ENCODE data around the gene RHPN2. TPM values are rescaled to one million over a fixed set of nuclear protein-coding genes. Genes with fewer than 3 reads are reported as not detected.

Gene RHPN2
- total RNA-seq, 4 donors from 2014 or later: 5.7 to 24.0 (median 14.1) TPM

DNA sequence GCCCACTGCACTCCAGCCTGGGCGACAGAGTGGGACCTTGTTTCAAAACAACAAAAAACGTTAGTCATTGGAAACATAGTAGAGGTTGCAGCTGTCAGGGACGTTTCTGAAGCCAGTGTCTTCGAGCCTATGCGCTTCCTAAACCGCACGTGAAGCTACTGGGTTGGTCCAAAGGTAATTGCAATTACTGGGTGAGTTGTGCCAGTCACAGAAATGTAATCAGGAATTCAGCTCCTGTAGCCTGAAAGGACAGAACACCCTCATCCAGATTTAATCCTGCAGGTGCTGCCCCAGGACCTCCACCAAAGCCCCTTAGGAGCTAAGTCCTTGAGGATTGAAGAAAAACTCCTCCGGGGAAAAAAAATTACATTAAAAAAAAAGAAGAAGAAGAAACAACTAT, 2.4 kb upstream of the RHPN2 start:
- no peak for DNase-seq (ENCODE audit: low spot score)
- ATAC-seq (ENCODE audit: low FRiP score): no peak
- TF ChIP-seq, protein P1, sequence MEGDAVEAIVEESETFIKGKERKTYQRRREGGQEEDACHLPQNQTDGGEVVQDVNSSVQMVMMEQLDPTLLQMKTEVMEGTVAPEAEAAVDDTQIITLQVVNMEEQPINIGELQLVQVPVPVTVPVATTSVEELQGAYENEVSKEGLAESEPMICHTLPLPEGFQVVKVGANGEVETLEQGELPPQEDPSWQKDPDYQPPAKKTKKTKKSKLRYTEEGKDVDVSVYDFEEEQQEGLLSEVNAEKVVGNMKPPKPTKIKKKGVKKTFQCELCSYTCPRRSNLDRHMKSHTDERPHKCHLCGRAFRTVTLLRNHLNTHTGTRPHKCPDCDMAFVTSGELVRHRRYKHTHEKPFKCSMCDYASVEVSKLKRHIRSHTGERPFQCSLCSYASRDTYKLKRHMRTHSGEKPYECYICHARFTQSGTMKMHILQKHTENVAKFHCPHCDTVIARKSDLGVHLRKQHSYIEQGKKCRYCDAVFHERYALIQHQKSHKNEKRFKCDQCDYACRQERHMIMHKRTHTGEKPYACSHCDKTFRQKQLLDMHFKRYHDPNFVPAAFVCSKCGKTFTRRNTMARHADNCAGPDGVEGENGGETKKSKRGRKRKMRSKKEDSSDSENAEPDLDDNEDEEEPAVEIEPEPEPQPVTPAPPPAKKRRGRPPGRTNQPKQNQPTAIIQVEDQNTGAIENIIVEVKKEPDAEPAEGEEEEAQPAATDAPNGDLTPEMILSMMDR (IDR thresholded peaks at IDR 0.05): no peak

DNA sequence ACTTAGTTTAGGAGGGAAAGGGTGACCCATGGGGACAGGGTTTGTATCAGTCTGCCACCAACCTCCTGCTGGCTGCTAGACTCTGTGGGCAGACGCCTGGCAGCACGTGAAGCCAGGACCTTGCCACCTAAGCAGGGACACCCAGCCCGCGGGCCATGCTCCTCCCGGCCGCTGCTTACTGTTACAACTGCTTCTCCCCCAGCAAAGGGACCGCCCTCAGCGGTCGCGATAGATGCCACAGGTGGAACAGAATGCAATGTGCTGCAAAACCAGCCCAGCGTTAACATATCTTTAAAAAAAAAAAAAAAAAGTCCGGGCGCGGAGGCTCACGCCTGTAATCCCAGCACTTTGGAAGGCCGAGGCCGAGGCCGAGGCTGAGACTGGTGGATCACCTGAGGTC, 1.9 kb upstream of the RHPN2 start:
- ATAC-seq (ENCODE audit: low FRiP score) (no peak), DNase-seq (ENCODE audit: low spot score) (no peak)
- TF ChIP-seq, protein P1 (IDR thresholded peaks at IDR 0.05): no peak

- ATAC-seq (ENCODE audit: low FRiP score) (peak; percentile 53), DNase-seq (ENCODE audit: low spot score) (no peak)
- TF ChIP-seq, protein P1 (IDR thresholded peaks at IDR 0.05): no peak
Observed at GRCh38 chr19:33064458-33064791, 263 bp downstream of the RHPN2 start.

DNA sequence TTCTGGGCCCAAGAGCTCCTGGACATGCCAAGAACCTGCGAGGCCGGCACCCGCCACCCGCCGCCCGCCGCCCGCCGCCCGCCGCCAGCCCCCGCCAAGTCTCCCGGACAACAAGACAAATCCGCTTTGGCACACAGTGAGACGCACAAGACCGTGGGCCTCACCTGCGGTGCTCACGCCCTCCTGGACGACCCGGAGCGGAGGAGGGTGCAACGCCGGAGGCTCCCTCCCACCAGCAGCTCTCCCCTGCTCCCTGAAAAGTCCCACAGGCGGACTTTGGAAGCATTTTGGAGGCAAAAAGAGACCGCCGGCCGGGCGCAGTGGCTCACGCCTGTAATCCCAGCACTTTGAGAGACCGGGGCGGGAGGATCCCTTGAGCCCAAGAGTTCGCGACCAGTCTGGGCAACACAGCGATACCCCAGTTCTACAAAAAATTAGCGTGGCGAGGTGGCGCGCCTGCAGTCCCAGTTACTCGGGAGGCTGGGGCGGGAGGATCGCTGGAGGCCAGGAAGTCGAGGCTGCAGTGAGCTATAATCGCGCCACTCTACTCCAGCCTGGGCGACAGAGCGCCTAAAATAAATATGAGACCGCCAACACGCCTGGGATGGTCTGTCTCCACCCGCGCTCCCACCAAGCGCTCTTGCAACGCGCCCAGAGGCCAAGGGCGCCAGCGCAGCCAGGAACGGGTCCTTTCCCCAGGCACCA, 783 bp downstream of the RHPN2 start:
- ATAC-seq (ENCODE audit: low FRiP score): peak; percentile 8
- TF ChIP-seq, protein P1 (IDR thresholded peaks at IDR 0.05): no peak
- no peak for DNase-seq (ENCODE audit: low spot score)

GRCh38 chr19:33063356-33063752, 1.3 kb downstream of the RHPN2 start:
- TF ChIP-seq, protein P1 (IDR thresholded peaks at IDR 0.05): no peak
- DNase-seq (ENCODE audit: low spot score) (no peak), ATAC-seq (ENCODE audit: low FRiP score) (no peak)

- TF ChIP-seq, protein P1 (IDR thresholded peaks at IDR 0.05): no peak
- no peak for ATAC-seq (ENCODE audit: low FRiP score)
- no peak for DNase-seq (ENCODE audit: low spot score)
Observed at GRCh38 chr19:33062902-33063301, 1.8 kb downstream of the RHPN2 start.

DNA sequence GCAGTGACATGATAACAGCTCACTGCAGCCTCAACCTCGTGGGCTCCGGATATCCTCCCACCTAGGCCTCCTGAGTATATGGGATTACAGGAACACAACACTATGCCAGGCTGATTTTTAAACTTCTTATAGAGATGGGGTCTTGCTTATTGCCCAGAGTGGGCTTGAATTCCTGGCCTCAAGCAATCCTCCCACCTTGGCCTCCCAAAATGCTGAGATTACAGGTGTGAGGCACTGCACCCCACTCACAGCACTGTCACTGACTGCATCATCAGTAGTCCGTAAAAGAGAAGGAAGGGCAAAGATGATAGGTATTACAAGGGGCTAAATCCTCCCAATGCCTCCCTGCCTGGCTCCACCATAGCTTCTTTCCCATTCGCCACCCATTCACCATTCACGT, 4.1 kb downstream of the RHPN2 start:
- TF ChIP-seq, protein P1 (IDR thresholded peaks at IDR 0.05): no peak
- DNase-seq (ENCODE audit: low spot score) (no peak), ATAC-seq (ENCODE audit: low FRiP score) (no peak)

Measured in omental fat pad (tissue), 4 donors.